Activated CD8-positive, alpha-beta memory T cell treated with anti-CD3 and anti-CD28 coated beads, Interleukin-2, amount 50 U/mL, for 48 hours (primary cell): ENCODE measurements around the gene SYNM.
"Not testable (repeated sequence)": the region's sequence is repeated elsewhere in the genome, so short reads cannot be mapped to it uniquely, and the experiment has no call there.

ENCODE experiments used
- DNase-seq: peaks from one replicate; pipeline ENCODE4 v3.0.0-alpha.2; 2020

The SYNM gene

GRCh38 chr15:99104788-99105513 is at the start of gene SYNM:
Gene SYNM, plus strand, starts transcription at chr15:99105080. Its CDS starts 120 bp downstream, at chr15:99105200.
- DNase-seq = peak; percentile 77

- DNase-seq = no peak
Measured at GRCh38 chr15:99055555-99056134, 49.2 kb upstream of the SYNM start.

GRCh38 chr15:99057020-99057419 is 47.9 kb upstream of the SYNM start:
- no peak for DNase-seq

- no peak for DNase-seq
Measured at GRCh38 chr15:99057697-99058420, 47.0 kb upstream of the SYNM start.

GRCh38 chr15:99058421-99058870 is 46.4 kb upstream of the SYNM start:
- DNase-seq = no peak

GRCh38 chr15:99059010-99059981 is 45.6 kb upstream of the SYNM start:
- peak; percentile 86 for DNase-seq

GRCh38 chr15:99060186-99060585 is 44.7 kb upstream of the SYNM start:
- DNase-seq = not testable (repeated sequence)

- DNase-seq = no peak
Measured at GRCh38 chr15:99062226-99062625, 42.7 kb upstream of the SYNM start.

GRCh38 chr15:99068186-99068585 is 36.7 kb upstream of the SYNM start:
- DNase-seq = no peak

- no peak for DNase-seq
Measured at GRCh38 chr15:99070208-99070607, 34.7 kb upstream of the SYNM start.

- peak; percentile 28 for DNase-seq
Measured at GRCh38 chr15:99071091-99071680, 33.7 kb upstream of the SYNM start.

- no peak for DNase-seq
Measured at GRCh38 chr15:99073008-99073717, 31.7 kb upstream of the SYNM start.

- DNase-seq = no peak
Measured at GRCh38 chr15:99074446-99074845, 30.4 kb upstream of the SYNM start.

- not testable (repeated sequence) for DNase-seq
Measured at GRCh38 chr15:99075059-99075652, 29.7 kb upstream of the SYNM start.

GRCh38 chr15:99076109-99076508 is 28.8 kb upstream of the SYNM start:
- no peak for DNase-seq

GRCh38 chr15:99076555-99077308 is 28.1 kb upstream of the SYNM start:
- DNase-seq = peak; percentile 59

GRCh38 chr15:99082798-99083197 is 22.1 kb upstream of the SYNM start:
- no peak for DNase-seq

GRCh38 chr15:99084965-99085364 is 19.9 kb upstream of the SYNM start:
- no peak for DNase-seq

- no peak for DNase-seq
Measured at GRCh38 chr15:99085413-99086326, 19.2 kb upstream of the SYNM start.
